Measurements from ENCODE around the gene UBR4.

Gene UBR4

DNA sequence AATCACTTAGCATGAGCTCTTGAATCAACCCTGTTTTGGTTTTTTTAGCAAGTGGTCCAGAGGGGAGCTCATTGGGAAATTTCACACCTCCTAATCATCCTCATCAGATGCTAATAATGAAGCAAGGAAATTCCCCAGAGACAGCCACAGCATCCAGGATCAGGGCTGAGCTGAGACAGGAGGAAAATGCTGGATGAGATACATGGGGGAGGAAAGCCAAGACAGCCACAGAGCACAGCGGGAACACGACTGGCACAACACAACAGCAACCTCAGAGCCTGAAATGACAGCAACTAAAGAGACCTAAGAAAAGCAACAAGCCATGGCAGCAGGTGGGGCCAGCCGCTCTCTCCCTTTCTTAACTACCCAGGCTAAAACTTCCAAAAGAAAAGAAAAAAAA, 70.4 kb downstream of the UBR4 start:
- DNase-seq (ENCODE audit: low read depth), result no peak

DNA sequence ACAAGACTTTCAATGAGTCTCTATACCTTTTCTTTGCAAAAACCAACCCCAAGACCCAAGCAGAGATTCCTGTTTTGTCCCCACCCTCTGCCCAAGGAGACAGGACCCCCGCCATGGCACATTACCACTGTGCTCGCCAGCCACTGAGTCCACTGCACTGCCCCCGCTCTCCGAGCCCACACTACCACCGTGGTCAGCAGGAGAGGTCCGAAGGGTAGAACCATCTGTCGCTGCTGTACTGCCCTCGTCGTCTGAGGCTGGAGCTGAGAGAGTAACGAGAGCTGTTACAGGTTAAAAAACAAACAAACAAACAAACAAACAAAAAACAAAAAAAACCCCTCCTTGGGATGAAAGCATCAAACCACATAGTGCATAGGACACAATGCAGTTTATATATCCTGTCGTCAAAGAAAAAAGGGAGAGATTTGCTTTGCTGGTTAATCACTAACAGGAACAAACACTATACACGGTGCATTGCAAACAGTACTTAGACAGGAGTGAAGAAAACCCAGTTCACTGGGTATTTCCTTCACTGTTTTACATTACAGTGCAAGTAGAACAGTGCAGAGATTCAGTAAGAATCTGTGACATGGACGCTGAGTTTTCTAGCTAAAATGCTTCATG, 71.0 kb downstream of the UBR4 start:
- DNase-seq (ENCODE audit: low read depth), result no peak

DNA sequence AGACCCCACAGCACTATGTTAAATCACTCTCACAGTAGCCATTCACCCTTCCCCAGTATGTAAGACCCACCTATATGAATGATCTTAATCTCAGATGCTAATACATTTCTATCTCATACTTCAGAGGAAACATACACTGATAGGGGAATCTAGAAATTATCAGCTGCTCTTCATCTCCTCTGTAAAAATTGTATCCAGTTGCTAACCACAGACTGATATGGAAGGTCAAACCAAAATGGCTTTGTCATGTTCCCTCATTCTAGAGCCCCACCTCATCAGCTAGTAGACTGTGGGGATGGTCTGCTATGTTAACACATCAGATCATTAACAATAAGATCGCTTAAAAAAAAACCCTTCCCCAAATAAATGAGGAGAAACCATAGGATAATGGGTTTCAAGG, 71.7 kb downstream of the UBR4 start:
- no peak for DNase-seq (ENCODE audit: low read depth)

DNA sequence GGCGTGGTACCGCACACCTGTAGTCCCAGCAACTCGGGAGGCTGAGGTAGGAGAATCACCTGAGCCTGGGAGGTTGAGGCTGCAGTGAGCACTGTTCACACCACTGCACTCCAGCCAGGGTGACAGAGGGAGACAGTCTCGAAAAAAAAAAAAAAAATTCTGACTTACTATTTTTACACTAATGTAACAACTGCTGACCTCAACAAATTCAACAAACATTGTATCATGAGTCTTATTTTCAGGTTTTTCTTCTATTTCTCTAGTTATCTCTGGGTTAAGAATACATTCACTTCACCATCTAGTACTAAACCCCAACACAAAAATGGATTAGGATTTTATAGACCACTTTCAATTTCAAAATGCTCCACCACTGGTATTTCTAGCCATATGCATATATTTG, 72.9 kb downstream of the UBR4 start:
- no peak for DNase-seq (ENCODE audit: low read depth)

DNA sequence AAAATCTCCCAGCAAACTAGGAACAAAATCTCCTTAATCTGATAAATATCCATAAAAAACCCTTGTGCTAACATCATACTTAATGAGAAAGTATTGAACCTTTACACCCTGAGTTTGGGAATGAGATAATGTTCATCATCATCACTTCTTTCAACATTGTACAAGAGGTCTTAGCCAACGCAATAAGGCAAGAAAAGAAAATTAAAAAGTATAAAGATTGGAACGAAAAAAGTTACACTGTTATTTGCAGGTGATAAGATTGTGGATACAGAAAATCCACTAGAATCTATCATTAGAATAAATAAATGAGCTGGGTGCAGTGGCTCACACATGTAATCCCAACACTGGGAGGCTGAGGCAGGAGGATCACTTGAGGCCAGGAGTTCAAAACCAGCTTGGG, 76.7 kb downstream of the UBR4 start:
- DNase-seq (ENCODE audit: low read depth), result no peak

DNA sequence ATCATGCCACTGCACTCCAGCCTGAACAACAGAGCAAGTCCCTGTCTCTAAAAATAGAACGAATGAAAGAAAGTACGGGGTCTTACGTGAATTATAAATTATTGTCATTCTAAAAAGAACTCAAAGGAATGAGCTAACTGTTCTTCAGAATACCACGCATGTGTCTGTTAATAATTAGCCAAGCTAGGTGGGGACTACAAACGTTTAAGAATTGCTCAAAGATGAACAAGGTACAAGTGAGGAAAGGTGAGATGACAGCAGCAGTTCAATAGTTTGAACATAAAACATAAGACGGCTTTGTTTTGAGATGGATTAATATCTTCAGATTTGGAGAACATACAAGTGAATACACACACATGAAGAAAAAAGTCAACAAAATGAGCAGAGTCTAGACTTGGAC, 79.6 kb downstream of the UBR4 start:
- DNase-seq (ENCODE audit: low read depth), result no peak

DNA sequence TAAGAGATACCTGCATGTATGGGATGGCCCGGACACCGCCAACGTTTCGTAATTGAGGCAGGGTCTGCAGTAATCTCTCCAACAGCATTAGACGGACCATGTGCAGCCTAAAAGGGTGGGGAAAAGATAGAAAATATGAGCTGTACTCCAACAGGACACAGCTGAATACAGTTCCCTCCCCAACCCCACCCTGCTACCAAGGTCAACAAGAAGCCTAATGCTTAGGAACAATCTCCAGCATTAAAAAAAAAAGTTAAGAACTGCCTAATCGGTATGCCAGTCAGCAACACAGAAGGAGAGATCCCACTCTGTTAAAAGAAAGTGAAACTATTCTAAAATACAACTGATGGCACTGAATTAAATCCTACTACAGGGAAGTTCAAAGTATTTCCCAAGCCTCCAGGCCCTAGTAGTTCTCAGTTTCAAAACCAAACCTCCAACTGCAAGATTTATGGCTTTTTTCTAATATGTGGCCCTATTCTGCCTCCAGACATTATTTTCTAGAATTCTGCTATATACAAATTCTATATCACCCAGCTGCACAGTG, 81.0 kb downstream of the UBR4 start:
- DNase-seq (ENCODE audit: low read depth), result no peak

DNA sequence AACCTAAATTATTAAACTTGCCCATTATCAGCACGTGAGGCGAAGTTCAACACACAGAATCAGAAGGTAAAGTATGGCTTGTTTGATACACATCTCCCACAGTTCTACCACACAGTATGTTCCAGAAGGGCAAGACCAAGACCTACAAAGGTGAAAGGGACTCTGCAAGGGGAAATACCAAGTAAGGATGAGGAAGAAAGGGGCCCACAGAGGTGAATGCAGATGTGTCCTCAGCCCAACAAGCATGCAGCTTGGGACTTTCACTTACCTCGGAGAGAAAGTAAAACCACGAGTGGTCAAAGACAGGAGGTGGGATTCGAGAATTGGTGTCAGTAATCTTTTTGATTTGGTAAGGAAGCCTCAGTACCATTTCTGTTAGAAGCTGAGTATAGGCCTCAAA, 85.8 kb downstream of the UBR4 start:
- DNase-seq (ENCODE audit: low read depth), result no peak

DNA sequence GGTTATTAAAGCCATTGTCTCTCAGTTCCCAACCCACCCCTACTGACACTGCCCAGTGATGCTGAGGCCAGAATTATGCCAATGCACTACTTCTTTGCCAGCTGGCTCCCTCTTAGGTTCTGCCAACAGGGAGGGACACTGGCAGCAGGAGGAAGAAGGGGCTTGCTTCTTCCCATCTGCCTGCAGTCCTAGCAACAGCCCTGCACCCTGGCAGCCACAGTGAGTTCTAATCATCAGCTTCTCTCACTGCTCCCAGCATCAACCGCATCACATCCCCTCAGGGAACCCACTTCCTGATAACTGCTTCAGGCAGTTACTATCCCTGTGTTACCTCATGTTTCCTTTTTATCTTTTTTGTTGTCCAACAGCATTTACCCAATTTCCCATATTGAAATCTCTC, 86.2 kb downstream of the UBR4 start:
- no peak for DNase-seq (ENCODE audit: low read depth)

DNA sequence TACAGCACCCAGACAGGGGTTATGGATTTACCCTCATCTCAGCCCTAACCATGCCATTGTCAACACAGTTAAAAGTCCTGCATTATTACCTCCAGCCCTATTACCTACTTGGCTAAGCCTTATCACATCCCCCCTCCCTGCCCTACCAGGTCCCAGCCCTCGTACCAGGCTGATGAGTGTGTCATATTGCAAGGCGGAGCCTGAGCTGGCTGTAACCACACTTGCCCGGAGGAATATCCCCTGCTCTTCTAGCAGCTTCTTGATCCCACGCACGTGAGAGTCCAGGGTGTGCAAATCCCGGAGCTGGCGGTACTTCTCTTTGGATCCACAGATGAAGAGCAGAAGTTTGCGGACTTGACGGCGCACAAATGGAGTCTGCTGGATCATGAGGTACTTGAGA, 87.4 kb downstream of the UBR4 start:
- no peak for DNase-seq (ENCODE audit: low read depth)

DNA sequence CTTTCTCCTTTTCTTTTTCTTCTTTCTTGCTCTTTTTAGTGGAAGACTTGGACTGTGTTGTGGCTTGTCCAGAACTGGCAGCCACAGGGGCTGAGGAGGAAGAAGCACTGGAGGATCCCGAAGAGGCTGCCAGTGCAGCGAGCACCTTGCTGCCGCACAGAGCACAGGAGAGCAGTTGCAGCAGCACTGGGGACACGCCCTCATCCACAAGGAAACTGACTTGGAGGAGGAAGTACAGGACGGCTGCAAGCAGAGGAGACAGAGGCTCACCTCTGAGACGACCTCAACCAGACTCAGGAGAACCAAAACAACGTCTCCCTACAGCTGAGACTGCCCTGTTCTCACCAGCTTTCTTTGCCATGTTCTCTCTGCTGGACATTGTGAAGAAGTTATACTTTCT, 88.9 kb downstream of the UBR4 start:
- no peak for DNase-seq (ENCODE audit: low read depth)

DNA sequence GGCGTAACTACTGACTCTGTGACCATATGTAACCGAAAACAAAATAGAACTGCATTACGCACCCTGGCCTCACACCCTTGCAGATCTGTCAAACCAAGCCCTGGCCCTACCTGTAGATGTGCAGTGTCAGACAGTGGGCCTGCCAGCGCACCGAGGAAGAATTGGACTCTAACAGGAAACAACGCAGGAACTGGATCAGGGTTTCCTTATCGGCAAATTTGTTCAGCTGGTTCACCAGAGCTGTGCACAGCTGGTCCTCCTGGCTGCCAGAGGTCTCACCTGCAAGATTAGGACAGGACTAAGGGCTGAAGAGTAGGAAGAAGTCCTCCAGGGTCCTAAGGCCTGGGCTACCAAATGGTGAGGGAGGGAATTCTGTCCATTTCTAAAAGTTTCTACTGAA, 90.0 kb downstream of the UBR4 start:
- no peak for DNase-seq (ENCODE audit: low read depth)

DNA sequence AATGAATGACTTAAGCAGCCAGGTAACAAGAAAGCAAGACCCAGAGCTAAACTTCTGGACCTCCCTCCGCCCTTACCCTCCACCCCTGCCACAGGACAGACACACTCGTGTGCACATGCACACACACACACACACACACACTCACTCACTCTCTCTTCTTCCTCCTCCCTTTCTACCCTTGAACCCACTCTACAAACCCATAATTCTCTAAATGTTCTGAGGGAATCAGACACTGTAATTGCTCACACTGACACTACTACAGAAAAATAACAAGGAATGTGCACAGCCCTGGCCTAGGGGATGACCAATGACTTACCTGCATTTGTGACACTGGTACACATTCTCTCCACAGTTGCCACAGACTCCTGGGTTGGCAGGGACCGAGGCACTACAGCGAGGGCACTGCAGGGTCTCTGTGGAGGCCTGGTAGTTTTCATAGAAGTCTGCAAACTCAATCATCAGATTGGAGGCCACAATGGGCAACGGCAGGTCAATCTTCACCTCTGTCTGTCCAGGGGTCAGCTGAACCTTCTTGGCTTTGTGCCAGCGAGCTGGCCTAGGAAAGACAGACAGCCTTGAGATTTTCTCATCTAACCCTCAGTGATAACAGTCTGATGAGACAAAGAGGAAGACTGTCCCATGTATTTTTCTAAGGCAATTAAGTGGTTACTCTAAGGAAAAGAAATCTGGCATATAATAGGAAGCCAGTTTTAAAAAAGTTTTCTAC, 94.8 kb downstream of the UBR4 start:
- no peak for DNase-seq (ENCODE audit: low read depth)

DNA sequence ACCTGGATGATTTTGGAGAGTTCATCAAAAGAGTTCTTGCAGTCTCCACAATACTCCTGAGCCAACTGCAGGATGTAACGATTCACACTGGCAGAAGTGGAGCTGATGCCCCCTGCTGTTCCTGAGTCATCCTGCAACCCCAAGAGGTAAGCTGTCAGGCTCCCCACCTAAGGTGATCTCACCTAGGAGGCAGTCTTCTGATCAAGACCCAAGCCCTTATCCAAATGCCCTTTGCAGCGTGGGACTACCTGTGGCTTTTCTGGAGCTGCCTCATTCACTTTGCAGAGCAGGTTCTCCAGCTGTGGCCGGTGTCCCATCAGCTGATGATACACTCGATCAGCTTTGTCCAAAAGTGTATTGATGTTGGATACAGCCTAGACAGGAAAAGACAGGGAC, 96.4 kb downstream of the UBR4 start:
- no peak for DNase-seq (ENCODE audit: low read depth)

DNA sequence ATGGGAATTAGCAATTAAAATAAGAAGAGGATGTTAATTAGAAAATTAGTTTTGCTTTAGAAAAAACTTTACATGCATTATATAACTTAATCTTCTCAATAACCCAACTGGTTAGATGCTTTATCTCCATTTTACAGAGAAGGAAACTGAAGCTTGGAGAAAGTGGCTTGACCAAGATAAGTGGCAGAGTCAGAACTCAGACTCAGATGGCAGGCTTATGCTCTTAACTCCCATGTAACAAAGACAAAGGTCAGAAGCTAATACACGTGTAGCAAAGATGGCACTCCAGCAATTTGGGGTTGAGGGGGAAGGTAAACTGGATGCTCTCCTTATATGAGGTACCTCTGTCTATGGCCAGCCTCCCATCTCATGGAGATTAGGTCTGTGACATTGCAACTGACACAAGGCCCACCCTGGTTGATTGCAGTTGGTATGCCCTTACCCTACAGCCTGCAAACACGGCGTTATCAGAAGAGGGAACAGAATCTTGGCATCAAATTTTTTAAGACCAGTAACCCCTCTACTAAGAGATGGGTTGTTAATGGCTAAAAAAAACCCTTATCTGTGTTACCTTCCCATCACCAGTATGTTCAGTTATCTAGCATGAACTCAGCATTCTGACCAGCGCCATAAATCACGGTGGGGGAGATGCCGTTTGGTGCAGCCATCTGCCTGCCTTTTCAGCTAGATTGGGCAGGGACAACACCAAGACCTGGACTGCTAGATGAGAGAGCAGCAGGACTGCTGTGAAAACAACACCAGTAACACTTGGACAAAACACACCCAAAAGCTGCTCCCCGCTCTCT, 97.0 kb downstream of the UBR4 start:
- DNase-seq (ENCODE audit: low read depth), result no peak

DNA sequence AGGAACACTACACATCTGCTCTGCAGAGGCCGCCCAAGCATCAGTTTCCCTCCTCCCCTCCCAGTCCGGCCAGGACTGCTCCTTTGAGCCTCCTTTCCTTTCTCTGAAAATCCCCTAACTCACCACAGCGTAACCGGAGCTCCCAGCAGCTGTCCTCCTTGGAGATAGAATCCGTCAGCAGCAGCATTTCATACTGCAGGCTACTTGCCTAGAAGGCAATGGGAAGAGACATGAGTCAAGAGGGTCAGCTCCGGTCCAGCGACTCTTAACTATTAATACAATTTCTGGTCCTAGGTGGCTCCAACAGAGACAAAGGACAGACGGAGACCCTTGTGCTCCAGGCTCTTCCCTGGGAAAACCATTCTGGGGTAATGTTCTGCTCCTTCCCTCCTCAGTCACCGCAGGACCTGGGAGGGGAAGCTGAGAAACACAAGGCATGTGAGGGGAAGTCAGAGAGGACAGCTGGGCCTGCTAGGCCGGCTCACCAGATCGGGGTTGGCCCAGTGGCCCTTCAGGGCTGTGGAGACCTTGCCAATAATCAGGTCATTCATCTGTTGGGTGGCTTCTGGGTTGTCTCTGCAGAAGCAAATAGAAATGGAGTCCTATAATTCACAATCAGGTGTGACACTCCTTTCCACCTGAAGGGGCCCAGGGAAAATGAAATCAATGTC, 99.7 kb downstream of the UBR4 start:
- DNase-seq (ENCODE audit: low read depth), result no peak

DNA sequence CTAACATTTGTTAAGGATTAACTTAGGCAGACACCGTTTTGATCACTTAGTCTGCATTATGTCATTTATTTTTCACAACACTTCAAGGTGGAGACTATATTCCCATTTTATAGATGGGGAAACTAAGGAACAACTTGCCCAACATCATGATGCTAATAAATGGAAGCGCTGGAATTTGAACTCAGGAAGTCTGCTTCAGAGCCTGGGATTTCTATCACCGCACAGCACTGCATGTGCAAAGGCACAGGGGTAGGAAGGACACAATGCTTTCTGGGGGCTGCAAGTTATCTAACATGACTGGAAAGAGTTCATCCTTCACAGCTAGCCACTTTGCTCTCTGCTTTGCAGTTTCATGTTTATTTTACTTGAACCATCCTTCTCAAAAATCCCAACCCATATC, 100.5 kb downstream of the UBR4 start:
- DNase-seq (ENCODE audit: low read depth), result no peak

DNA sequence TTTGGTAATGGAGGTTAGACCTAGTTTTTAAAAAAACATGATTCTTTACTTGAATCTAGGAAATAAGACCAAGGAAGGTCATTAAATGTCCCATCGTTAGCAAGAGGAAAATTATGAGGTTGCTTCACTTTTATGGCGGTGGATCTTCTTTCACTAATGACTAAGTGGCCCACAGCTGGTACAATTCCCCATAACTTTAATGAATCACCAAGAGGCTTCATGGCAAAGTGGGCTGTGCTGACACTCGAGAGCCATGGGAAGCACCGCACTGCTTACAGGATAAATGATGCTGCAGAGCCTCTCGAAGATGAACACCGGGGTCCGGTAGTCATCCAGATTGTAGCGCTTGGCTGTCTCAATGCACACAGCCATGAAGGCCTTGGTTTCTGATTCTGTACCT, 108.8 kb downstream of the UBR4 start:
- no peak for DNase-seq (ENCODE audit: low read depth)

DNA sequence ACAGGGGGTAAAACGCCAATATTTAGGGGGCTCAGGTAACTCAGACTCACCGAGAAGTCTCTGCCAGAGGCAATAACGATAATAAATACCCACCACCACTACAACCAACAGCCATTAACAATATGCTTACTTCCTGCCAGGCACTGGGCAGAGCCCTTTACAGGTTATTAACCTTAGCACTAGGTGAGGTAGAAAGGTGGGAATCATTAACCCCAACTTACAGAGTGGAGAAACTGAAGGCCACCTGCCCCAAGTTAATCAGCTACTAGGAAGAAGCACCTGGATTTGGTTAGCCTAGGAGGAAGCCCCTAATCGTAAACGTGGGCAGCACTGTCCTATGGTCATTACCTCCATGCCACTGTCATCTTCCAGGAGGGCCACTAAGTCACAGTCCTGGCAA, 110.0 kb downstream of the UBR4 start:
- no peak for DNase-seq (ENCODE audit: low read depth)

DNA sequence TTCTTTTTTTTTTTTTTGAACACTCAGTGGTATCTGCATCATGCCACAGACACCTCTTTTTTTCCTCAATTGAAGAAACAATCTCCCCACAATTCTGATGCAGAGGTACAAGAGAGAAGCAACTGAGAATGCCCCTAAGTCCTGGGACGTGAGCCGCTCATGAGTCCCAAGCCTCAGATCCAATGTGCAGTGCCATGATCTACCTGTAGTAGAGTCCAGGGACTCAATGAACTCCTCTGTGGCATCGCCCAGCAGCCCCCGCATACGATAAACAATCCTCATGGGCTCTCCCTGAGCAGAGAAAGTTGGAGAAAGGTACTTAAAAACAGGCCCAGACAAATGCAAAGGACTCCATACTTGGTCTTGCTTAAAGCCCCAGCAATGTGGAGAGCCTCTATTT, 113.1 kb downstream of the UBR4 start:
- no peak for DNase-seq (ENCODE audit: low read depth)

DNA sequence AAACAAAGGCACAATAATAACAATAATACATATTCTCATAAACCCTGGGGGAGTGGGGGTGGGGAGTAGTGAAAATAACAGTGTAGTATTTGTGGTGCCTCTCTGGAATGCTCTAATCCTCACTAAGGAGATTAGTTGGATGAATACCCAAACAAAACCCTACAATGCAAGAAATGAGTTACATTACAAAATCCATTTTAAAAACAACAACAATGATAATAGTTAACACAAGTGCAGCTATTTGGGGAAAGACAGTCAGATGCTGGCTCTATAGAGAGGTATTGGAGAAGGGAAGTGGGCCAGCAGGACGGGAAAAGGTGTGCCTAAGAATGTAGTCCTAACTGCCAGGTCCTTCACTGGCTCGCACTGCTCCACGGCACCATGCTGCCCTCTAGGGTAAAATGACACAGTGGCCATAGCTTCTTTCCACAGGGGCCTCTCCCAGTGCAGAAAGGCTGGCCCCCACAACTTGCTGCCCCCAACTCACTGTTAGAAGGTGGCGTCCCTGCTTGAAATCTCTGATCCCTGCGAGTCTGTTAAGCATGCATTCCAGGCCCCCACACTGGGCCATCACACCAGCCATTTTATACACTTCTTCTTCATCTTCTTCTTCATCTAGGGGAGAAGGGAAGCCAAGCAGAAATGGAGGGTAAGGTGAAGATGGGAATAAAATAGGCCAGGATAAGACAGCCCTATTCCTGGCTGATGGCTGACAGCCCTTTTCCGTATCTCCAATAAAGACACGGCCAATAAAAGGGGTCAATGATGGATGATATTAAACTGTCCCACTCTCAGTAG, 113.8 kb downstream of the UBR4 start:
- DNase-seq (ENCODE audit: low read depth), result no peak
